NCI-H1436 treated with DMSO at 0.1 percent for 48 hours (cell line): ENCODE measurements around the gene NCR3LG1.
"Not testable (repeated sequence)": the region's sequence is repeated elsewhere in the genome, so short reads cannot be mapped to it uniquely, and the experiment has no call there.

ENCODE experiments used
- DNase-seq: peaks from one replicate; lab custom pipeline; 2025; lab: John Stamatoyannopoulos, UW

Gene NCR3LG1

DNA sequence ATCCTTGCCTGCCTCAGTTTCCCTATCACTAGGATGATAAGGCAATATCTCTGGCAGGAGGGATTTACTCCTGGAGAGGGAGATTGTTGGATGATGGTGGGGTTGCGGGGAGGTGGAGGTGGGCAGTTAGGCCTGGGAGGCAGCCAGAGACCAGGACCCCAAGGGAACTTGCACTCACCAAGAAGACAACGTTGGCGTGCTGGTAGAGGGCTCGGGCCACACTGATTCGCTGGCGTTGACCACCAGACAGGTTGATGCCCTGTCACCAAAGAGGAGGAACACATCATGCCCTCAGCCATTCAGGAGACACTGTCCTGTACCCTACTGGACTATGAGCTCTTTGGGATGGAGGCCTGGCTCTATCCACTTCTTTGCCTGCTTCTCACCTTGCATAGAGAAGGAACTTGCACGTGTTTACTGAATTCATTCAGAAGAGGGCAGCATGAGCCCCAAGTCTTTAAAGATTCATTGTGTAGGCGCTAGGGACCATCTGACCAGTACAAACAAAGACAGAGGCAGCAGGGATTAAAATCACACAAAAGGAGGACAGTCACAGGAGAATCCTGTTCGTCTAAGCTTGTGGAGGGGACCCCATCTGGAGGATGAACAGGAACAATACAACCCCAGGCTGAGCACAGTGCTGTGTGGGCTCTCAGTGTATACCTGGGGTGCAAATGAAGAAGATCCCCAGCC lies 61.0 kb downstream of the NCR3LG1 start:
- DNase-seq, result no peak

DNA sequence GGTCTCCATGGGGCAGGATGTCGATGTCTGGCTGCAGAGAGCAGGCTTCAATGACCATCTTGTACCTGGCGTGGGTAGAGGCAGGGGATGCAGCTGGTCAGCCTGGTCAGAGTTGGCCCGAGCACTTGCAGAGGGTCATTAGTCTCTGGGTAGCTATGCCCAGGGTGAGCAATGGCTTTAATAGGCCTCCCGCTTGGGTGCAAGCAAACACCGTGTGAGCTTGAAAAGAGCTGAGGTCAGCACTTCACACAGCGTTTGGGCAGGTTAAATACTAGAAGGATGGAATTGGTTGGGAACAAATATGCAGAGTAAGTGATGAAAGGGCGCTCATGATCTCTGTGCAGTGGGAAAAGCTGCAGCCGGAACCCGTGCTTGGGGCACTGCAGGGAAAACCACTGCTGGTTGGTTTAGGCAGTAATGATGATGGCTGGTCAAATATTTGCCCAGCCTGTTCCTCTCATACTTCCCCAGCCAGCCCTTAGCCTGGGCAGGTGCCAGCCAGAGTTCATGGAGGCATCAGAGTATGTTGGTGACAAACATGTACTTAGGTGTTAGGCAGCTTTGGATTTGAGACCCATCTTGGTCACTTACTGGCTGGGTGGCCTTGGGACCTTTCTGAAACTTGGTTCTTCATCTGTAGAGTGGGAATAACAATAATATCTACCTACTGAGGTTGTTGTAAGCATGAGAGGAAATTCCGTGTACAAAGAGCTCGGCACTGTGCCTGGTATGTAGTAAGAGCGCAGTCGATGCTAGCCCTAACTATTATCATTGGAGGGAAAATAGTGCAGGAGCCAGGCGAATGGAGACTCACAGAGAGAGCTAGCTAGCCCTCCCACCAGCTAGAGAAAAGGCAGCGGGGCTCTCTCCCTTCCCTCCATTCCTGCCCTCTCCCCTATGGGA lies 62.1 kb downstream of the NCR3LG1 start:
- no peak for DNase-seq

DNA sequence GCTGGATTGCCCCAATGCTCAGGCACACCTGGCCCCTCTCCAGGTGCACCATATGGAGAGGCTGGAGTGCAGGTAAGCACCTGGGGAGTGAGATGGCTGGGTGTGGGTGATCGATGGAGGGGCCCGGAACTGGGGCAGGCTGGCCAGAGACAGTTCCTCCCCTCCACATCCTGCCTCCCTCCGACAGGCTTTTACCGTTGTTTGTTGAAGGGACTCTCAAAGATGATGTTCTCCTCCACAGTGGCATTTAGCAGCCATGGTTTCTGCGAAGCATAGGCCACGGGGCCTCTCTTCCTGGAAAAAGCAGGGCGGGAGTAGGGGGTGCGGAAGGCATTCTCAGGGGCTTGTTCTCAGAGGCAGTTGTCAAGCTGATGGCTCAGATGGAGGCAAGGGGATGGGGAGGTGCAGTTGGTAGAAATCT lies 62.7 kb downstream of the NCR3LG1 start:
- DNase-seq, result no peak

DNA sequence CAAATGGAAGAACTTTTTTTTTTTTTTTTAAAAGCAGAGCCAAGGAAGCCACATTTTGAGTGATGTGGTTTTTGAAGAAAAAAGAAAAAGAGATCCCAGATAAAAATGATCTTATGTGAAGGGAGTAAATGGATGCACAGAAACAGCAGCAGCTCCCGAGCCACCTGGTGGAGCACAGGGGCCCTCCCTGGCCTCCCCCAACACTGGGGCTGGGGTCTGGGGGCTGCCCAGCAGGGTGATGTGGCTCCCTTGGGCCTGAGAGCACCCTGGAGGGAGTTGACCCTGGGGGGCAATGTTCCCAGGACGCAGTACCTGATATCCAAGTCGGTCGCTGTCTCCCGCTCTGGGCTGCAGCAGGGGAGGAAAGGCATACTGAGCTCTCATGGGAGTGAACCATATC lies 63.4 kb downstream of the NCR3LG1 start:
- DNase-seq, result no peak

DNA sequence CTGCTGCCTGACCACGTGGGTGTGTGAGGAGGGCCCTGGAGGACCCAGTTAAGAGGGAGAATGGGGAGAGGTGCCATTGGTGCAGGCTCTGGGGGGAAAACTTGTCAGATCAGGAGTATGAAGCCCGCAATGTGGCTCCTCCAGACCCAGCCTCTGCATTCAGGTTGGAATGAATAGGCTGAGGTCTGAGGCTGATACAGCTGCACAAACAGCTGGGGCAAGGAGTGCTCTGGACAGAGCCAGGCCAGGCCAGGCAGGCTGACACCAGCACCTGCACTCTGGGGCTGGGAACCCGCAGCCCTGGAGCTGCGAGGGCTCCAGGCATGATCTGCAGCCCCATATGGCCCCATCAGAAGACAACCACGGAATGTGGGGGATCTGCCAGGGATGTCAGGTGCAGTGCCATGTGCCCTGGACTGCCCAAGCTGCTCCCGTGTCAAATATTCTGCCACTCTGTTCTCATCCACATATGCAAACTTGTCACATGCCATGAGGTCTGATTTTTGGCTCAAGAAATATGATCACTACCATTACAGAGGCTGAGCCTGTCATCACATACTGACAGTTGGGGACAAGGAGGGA lies 64.0 kb downstream of the NCR3LG1 start:
- DNase-seq, result no peak

DNA sequence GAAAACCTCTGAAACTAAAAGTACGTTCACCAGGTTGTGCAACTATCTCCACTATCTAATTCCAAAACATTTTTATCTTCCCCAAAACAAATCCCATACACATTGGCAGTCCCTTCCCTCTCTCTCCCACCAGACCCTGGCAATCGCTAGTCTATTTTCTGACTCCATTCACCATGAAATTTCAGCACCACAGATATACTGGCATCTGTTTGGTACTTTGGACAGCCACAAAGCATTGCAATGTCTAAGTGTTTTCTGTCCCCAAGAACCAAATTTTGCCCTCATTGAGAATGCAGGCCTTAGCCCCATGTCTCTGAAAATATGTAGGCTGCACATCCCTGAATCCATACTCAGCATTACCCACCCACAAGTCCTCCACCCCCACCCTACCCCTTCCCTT lies 64.9 kb downstream of the NCR3LG1 start:
- DNase-seq, result no peak

DNA sequence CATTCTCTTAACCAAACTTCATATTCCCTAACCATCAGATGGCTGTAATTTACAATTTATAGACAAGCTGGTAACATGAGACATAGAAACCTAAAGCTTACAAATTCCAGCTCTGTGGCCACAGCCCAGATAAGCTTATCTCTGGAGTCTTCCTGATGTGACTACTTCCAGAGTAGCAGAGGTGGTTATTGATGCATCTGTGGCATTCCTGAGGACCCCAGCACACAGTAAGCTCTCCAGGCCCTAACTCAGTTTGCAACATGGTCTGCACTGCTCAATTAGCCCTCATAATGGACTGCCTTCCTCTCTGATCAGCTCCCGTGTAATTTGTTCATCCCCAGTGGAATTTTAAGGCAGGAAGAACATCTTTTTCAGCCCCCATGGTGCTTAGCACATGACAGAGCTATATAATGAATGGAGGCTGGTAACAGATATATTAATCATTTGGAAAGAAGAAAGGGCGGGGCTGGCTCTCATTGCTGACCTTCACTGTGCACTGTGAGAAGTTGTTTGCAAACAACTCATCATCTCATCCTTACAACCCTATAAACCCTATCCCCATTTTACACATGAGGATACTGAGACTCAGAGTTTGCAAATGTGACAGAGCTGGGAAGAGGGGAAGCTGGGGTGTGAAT lies 67.0 kb downstream of the NCR3LG1 start:
- no peak for DNase-seq

DNA sequence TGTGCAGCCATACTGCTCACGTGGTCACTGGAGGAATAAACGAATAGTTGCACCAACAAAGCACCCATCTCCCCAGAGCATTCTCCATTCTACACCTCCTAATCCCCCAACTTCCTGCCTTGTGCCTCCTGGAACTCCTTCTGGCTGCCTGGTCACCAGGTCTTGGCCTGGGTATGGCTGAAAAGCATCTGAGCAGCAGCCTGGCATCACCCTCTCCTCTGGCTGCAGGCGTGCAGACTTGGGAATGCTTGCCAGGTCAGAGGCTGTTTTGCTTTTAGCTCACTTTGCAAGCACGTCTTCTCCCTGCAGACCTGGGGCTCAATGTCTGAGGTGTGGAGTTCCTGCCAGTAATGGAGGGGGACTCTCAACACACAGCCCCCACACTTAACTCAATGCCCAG lies 70.2 kb downstream of the NCR3LG1 start:
- no peak for DNase-seq

DNA sequence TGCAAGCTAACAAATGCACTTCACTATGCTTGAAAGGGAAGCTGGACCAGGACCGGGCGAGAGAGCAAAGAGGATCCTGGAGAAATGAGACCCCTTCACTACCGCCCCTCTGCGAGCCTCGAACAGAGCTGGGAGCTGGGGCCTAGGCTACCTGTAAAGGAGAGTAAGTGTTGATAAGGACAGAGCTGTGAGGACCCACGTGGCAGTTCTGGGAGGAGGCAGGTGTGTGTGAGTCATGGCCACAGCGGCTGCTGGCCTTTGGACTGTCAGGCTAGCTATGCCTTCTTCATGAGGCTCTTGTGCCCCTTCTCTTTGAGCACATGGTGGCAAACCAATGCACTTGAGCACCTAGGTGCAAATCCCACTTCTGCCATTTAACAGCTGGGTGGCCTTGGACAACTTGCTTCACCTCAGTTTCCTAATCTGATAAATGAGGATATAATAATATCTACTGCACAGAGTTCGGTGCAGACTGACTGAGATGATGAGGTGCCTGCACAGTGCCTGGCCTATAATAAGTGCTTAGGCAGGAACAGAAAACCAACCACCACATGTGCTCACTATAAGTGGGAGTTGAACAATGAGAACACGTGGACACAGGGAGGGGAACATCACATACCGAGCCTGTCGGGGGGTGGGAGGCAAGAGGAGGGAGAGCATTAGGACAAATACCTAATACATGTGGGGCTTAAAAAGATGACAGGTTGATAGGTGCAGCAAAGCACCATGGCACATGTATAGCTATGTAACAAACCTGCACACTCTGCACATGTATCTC lies 72.1 kb downstream of the NCR3LG1 start:
- no peak for DNase-seq

DNA sequence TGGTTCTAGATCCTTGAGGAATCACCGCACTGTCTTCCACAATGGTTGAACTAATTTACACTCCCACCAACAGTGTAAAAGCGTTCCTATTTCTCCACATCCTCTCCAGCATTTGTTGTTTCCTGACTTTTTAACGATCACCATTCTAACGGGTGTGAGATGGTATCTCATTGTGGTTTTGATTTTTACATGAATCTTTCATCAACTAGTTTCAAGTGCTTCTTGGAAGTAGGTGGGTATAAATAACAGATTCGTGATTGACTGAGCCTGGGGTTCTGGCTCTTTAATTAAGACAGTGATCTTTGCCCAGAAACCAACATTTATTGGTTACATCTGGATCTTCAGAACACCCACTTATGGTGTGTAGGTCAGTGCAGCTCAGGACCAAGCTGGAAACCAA lies 74.6 kb downstream of the NCR3LG1 start:
- not testable (repeated sequence) for DNase-seq
